GM12875 (cell line): ENCODE data around the gene ZBTB2.

Experiments
- H3K4me3 ChIP-seq: one replicate; pipeline ENCODE4 v1.5.1; 2011; ENCODE audit warnings: low read depth, low read length, control low read depth
- CTCF ChIP-seq: IDR thresholded peaks from 2 replicates; pipeline ENCODE4 v1.5.1; 2011; ENCODE audit warnings: low read depth, mild to moderate bottlenecking, control low read depth, inconsistent platforms, low read length, moderate library complexity, borderline replicate concordance; ENCODE audit not compliant: insufficient read depth

The ZBTB2 gene

GRCh38 chr6:151341476-151342195 lies 49.7 kb downstream of the ZBTB2 start:
- H3K4me3 ChIP-seq = no peak overlapping the region
- no peak for TF ChIP-seq CTCF

- no peak overlapping the region for H3K4me3 ChIP-seq
- TF ChIP-seq CTCF = no peak
These were observed 51.0 kb downstream of the ZBTB2 start for GRCh38 chr6:151340219-151340978.

DNA sequence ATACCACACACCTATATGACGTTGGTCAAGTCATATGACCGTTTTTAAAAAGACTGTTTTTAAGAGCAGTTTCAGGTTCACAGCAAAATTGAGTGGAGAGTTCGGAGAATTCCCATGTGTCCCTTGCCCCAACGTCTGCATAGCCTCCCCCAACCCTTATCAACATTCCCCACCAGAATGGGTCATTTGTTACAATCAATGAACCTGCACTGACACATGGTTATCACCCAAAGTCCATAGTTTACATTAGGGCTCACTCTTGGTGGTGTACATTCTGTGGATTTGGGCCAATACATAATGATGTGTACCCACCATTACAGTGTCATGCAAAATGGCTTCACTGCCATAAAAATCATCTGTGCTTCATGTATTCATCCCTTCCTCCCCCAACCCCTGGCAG lies 52.0 kb downstream of the ZBTB2 start:
- no peak overlapping the region for H3K4me3 ChIP-seq
- no peak for TF ChIP-seq CTCF

GRCh38 chr6:151338651-151339200 lies 52.6 kb downstream of the ZBTB2 start:
- no peak for TF ChIP-seq CTCF
- no peak overlapping the region for H3K4me3 ChIP-seq

DNA sequence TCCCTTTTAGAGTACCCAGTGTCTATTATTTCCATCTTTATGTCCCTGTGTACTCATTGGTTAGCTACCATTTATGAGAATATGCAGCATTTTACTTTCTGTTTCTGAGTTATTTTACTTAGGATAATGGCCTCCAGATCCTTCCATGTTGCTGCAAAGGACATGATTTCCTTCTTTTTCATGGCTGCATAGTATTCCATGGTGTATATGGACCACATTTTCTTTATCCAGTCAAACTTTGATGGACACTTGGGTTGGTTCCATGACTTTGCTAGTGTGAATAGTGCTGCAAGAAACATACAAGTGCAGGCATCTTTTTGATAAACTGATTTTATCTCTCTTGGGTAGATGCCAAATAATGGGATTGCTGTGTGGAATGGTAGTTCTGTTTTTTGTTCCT lies 55.4 kb downstream of the ZBTB2 start:
- no peak for TF ChIP-seq CTCF
- H3K4me3 ChIP-seq = no peak overlapping the region

- TF ChIP-seq CTCF = no peak
These were observed 61.1 kb downstream of the ZBTB2 start for GRCh38 chr6:151330130-151330696.

More at GRCh38 chr6:151330130-151330696, 61.1 kb downstream of the ZBTB2 start:
- no peak overlapping the region for H3K4me3 ChIP-seq
